ENCODE results near the gene THEM5.

The THEM5 gene

DNA sequence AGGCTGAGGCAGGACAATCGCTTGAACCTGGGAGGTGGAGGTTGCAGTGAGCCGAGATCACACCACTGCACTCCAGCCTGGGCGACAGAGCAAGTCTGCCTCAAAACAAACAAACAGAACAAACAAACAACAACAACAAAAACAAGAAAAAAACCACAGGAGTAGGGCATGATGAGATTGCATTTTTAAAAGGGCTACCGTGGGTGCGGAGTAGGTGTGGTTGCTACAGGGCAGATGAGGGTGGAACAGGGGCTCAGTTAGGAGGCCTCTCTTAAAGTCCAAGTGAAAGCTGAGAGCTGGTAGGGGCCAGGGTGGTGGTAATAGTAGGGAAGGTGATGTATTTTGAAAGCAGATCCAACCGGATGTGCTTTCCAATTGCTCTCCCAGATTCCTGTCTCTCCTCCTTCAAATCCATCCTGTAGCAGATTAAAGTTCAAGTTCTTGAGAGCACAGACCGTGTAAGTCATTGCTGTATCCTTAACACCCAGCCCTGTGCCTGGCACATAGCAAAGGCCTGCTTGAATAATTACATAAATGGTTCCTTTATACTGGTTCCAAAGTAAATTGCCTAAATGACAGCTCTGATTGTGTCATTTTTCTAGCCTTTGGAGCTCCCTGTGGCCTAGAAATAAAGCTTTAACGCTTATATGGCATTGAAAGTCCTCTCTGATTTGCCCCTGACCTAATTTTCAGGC, 44.1 kb downstream of the THEM5 start:
- DNase-seq (ENCODE audit: low read depth), result no peak
- H3K4me3 ChIP-seq (ENCODE audit: low read depth, low read length), result no peak overlapping the region
- no peak for TF ChIP-seq CTCF (IDR thresholded peaks at IDR 0.05; ENCODE audit: control insufficient read depth, extremely low read depth, insufficient read depth)

GRCh38 chr1:151807766-151808165, 45.7 kb downstream of the THEM5 start:
- no peak for TF ChIP-seq CTCF (IDR thresholded peaks at IDR 0.05; ENCODE audit: control insufficient read depth, extremely low read depth, insufficient read depth)
- H3K4me3 ChIP-seq (ENCODE audit: low read depth, low read length), result no peak overlapping the region
- no peak for DNase-seq (ENCODE audit: low read depth)

DNA sequence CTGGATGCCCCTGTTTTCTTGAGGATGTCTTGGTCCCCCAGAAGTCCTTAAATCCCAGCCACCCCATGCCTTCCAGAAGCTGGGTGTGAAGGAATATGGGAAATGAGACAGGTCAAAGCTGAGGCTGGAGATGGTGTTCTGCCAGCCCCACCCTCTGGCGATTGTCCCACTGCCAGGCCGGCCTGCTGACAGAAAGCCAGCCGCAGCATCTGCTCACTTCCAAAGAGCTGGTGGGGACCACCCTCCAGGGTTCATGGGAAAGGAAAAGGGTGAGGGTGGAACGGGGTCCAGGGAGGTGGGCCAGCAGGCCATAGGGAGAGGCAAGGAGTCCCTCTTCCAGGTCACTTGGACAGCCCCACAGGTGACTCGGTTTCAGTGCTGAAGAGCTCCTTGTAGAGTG, 46.4 kb downstream of the THEM5 start:
- TF ChIP-seq CTCF (IDR thresholded peaks at IDR 0.05; ENCODE audit: control insufficient read depth, extremely low read depth, insufficient read depth), result no peak
- no peak overlapping the region for H3K4me3 ChIP-seq (ENCODE audit: low read depth, low read length)
- no peak for DNase-seq (ENCODE audit: low read depth)

GRCh38 chr1:151806170-151806569, 47.3 kb downstream of the THEM5 start:
- no peak for TF ChIP-seq CTCF (IDR thresholded peaks at IDR 0.05; ENCODE audit: control insufficient read depth, extremely low read depth, insufficient read depth)
- no peak overlapping the region for H3K4me3 ChIP-seq (ENCODE audit: low read depth, low read length)
- no peak for DNase-seq (ENCODE audit: low read depth)

- no peak within 1 kb of the TSS for H3K4me3 ChIP-seq (ENCODE audit: low read depth, low read length)
- no peak for TF ChIP-seq CTCF (IDR thresholded peaks at IDR 0.05; ENCODE audit: control insufficient read depth, extremely low read depth, insufficient read depth)
- no peak for DNase-seq (ENCODE audit: low read depth)
Observed at GRCh38 chr1:151805066-151805820, 48.3 kb downstream of the THEM5 start, which contains the start of gene LINGO4. Gene LINGO4 (minus strand): TSS chr1:151805419. CDS start chr1:151802704, 2,715 bp downstream.

DNA sequence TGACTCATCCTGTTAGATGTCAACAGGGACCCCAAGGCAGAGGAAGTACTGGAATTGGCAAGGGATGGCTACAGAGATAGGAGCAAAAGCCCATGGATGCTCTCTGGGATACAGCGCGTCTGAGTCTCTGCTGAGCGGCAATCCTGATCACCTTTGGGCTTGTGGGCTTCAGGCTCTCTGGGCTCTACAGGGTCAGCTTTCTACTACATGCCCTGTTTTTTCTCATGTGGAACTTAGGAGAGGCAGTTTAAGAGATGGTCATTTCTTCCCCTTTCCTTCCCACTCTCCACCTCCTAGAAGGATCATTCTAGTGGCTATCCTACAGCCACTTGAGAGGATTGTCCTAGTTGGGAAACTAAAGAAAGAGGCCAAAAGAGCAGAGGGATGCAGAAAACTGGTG, 49.6 kb downstream of the THEM5 start:
- no peak overlapping the region for H3K4me3 ChIP-seq (ENCODE audit: low read depth, low read length)
- no peak for DNase-seq (ENCODE audit: low read depth)
- TF ChIP-seq CTCF (IDR thresholded peaks at IDR 0.05; ENCODE audit: control insufficient read depth, extremely low read depth, insufficient read depth), result no peak
